22Rv1 (cell line): Measurements from ENCODE around the gene SREBF2.

Source experiments
- H3K27ac ChIP-seq: fragments of 450-650 bp; 2 replicates; pipeline ENCODE4 v1.5.1; 2017
- ZFX ChIP-seq: fragments of 450-650 bp; IDR thresholded peaks from 2 replicates; pipeline ENCODE4 v1.6.1; 2017; ENCODE audit warnings: antibody characterized with exemption, borderline replicate concordance
- TF ChIP-seq, protein P1 (sequence below): fragments of 450-650 bp; IDR thresholded peaks from 2 replicates; pipeline ENCODE4 v1.5.1; 2017; ENCODE audit warnings: mild to moderate bottlenecking

The SREBF2 gene

DNA sequence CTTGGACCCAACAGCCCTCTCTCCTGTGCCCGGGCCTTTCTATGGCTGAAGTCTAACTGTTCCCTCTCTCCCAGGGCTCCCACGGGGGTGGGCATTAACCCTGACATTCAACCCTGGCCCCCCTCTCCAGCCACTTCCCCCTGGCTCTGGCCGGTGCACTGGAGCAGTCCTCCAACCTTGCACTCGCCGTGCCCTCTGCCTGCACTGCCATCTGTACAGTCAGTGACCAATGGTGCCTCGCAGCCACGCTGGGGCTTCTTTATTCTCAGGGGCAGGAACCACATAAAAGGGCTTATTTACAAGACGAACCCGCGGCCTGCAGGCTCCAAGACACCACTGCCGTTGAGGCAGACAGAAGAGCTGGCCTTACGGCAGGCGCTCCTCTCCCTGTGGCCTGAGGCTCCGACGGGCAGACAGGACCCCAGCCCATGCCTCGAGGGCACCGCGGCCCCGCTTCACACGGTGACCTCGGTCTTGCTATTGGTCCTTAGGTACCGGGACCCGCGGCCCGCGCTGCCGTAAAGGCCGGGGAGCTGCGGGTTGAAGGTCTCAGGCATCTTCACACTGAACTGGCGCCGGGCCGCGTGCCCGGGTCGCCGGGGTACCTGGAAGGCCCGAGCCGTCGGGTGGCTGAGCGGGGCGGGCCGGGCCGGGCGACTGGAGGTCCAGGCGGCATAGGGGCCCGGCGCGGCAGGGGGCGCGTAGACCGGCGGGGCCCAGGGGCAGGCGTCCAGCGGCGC is 76.6 kb downstream of the SREBF2 start:
- H3K27ac ChIP-seq: no peak overlapping the region
- no peak for TF ChIP-seq ZFX
- TF ChIP-seq, protein P1, sequence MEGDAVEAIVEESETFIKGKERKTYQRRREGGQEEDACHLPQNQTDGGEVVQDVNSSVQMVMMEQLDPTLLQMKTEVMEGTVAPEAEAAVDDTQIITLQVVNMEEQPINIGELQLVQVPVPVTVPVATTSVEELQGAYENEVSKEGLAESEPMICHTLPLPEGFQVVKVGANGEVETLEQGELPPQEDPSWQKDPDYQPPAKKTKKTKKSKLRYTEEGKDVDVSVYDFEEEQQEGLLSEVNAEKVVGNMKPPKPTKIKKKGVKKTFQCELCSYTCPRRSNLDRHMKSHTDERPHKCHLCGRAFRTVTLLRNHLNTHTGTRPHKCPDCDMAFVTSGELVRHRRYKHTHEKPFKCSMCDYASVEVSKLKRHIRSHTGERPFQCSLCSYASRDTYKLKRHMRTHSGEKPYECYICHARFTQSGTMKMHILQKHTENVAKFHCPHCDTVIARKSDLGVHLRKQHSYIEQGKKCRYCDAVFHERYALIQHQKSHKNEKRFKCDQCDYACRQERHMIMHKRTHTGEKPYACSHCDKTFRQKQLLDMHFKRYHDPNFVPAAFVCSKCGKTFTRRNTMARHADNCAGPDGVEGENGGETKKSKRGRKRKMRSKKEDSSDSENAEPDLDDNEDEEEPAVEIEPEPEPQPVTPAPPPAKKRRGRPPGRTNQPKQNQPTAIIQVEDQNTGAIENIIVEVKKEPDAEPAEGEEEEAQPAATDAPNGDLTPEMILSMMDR: no peak

DNA sequence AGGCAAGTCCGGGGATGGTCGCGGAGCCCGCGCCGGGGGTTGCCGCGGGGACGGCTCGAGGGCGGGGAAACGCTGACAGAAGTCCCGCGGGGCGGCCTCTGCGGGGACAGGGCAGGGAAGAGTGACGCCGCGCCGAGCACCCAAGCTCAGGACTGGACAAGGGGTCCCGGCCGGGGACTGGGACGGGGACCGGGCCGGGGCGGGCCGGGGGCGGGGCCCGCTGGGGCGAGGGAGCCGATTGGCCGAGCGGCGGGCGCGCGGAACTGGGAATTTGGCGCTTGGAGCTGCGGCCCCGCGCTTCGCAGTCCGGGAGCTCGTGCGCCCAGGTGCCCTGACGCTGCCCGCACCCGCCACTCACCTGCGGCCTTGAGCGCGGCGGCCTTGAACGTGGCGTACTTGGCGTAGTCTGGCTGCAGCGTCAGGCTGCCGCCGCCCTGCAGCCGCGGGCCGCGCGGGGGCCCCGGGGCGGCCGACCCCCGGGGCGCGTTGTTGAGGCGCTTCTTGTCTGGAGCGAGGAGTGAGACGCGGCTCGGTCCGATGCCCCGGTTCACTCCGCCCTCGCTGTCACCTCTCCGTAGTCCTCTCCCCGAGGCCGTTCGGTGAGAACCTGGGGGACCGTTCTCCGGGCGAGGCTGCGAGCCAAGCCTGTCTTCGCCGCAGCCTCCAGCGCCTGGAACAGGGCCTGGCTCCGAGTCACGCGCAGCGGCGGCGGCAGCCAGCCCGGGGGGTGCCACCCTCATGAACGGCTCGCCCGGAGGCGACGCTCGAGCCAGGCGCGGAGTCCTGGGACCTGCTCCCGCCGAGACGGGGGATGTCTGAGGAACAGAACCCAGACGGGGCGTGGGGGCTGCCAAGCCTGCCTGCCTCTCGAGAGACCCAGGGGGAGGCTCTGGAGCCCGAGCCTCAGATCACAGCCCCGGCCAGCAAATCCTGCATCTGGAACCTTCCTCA is 77.4 kb downstream of the SREBF2 start:
- TF ChIP-seq ZFX: no peak
- TF ChIP-seq, protein P1: no peak
- H3K27ac ChIP-seq: no peak overlapping the region

DNA sequence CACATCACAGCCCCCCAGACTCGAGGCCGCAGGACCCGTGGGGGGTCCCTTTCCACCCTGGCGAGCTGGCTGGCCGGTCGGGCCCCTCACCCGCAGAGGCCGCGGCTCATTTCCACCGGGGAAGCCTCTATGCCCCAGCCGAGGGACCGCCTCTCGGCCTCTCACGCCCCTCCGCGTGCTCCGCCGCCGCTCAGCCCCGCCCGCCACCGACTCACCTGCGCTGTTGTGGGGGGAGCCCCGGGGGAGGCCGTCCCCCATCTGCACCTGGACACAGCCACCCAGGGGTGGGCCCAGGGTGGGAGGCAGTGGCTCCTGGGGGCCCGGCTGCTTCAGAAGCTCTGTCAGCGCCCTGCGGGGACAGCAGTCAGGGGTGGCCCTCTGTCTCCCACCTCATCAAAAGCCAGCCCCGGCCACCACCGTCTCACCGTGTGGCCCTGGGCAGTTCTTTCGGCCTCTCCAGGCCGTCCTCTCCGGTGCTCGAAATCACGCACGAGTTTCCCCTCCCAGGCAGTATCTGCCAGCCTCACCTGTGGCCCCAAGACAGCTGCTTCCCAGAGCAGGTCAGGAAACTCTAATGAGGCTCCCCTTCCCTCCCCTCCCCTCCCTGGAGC is 78.2 kb downstream of the SREBF2 start:
- TF ChIP-seq ZFX: no peak
- TF ChIP-seq, protein P1: no peak
- H3K27ac ChIP-seq: no peak overlapping the region

DNA sequence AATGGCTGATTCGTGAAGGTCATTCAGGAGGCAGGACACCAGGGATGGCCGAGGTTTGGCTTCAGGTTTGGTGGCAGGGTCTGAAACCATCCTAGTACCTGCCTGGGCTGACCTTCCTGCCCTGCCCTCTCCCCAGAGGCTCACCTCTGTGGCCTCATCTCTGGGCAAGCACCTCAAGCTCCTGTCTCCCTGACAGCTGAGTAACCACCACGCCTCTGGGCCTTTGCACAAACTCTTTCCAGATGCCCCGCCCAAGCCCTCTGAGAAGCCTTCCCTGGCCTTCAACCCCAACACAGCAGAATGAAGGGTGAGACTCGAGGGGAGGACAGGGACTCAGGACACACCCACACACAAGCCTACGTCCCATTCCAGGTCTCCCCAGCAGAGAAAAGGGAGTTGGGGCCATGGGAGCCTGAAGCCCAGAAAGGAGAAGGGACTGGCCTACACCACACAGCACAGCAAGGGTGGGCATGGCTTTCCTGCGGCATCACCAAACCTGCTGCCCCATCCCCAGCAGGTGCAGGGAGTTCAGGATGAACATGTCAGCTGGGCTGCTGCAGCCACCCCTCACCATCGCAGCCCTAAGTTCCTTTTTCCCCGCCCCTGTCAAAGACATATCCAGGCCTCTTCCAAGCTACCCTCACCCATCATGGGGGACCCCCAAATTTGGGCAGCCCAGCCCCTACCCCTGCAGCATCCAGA is 79.6 kb downstream of the SREBF2 start:
- TF ChIP-seq, protein P1: no peak
- TF ChIP-seq ZFX: no peak
- H3K27ac ChIP-seq: no peak overlapping the region

DNA sequence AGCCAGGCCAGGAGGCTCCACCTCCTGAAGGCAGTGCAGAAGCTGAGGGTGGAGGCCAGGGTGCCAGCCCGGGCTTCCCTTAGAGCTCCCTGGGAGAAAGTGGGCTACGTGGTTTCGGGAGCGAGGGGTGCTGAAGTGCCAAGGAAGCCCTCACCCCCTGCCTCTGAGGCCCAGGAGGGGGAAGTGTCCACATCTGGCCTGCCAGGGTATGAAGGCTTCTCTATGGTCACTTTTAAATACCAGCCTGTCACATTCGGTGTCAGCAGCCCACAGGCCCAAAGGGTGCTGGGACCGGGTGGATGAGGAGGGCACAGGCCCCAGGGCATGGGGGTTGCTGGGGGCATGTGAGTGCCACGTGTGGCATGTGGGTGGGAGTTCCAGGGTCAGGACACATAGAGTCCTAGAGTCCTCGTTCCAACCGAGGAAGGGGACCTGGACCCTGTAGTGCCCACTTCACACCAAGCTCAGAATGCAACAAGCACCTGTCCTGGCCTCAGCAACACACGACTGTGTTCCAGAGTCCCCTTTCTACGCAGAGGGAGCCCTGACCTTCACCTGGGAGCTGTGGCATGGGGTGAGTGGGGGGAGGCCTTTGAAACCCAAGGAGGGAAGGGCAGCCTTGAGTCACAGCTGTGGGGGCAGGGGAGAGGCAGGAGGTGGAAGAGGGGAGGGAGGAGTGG is 80.3 kb downstream of the SREBF2 start:
- H3K27ac ChIP-seq: no peak overlapping the region
- no peak for TF ChIP-seq ZFX

DNA sequence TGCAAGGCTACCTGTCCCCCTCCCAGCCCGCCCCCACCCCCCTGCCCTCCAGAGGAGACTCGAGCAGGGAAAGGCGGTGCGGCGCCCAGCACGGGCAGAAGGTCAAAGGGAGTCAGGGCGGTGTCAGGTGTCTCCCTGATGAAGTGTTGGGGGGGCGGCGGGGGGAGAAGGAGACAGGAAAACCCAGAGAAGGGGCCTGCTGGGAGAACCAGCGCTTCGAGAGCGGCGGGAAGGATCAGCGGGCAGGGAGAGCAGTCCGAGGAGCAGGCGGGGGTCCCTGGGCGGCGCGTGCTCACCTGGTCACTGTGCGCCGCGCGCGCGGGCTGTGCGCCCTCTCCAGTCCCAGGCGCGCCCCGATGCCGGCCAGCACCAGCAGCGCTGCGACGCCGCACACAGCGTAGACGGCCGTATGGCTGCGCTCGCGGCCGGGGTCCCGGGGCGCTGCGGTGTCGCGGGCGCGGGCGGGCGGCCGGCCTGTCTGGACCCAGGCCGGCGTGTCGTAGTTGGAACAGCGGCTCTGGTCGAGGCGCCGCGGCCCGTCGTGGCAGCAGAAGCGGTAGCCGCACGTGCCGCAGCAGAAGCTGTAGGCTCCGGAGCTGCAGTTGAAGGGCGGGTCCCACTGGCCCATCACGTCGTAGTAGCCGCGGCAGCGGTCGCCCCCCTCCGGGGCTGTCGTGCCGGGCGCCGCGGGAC is 81.1 kb downstream of the SREBF2 start:
- TF ChIP-seq, protein P1: no peak
- TF ChIP-seq ZFX: no peak
- no peak overlapping the region for H3K27ac ChIP-seq
